Natural killer cell (primary cell): Measurements from ENCODE around the gene CLEC16A. TPM values are rescaled to one million over a fixed set of nuclear protein-coding genes. Genes with fewer than 3 reads are reported as not detected.

Source experiments
- ATAC-seq, 3 donors: fragments of 150-1000 bp in 2 of 3; fragments of 200-7000 bp in 1 of 3; cut with Tn5 transposase; 1 replicate in 1 of 3; 2 replicates in 2 of 3; pipeline ENCODE4 v1.10.0; 2021; ENCODE audit warnings: mild to moderate bottlenecking in 2 of 3, moderate library complexity in 2 of 3
- DNase-seq, 2 donors: peaks; one replicate each; pipeline versions ENCODE4 v3.0.0 to v3.0.0-alpha.2; 2013 to 2021; ENCODE audit warnings: mixed read lengths in 1 of 2
- H3K27ac ChIP-seq: one replicate; pipeline ENCODE4 v1.5.1; 2013; ENCODE audit warnings: mild to moderate bottlenecking, low read length
- H3K27me3 ChIP-seq: one replicate; pipeline ENCODE4 v1.6.1; 2013; ENCODE audit warnings: low read length; ENCODE audit not compliant: control insufficient read depth, insufficient read depth
- H3K36me3 ChIP-seq: one replicate; pipeline ENCODE4 v1.6.1; 2013; ENCODE audit warnings: low read length; ENCODE audit not compliant: control insufficient read depth, insufficient read depth
- H3K4me1 ChIP-seq: one replicate; pipeline ENCODE4 v1.6.1; 2013; ENCODE audit warnings: low read length; ENCODE audit not compliant: control insufficient read depth, insufficient read depth
- H3K4me3 ChIP-seq: one replicate; pipeline ENCODE4 v1.5.1; 2013; ENCODE audit warnings: low read length
- H3K9me3 ChIP-seq: one replicate; pipeline ENCODE4 v1.6.1; 2013; ENCODE audit warnings: low read length; ENCODE audit not compliant: control insufficient read depth, insufficient read depth
- H3K27ac Mint-ChIP-seq, 2 donors: one replicate each; pipeline ENCODE4 v1.8.0; 2022; ENCODE audit warnings: mild to moderate bottlenecking in 2 of 2, mixed read lengths in 2 of 2, moderate library complexity in 1 of 2
- H3K27me3 Mint-ChIP-seq, 2 donors: one replicate each; pipeline ENCODE4 v1.8.0; 2022; ENCODE audit warnings: low read depth in 2 of 2, mixed read lengths in 2 of 2
- H3K36me3 Mint-ChIP-seq: one replicate; pipeline ENCODE4 v1.8.0; 2022; ENCODE audit warnings: mixed read lengths
- H3K4me1 Mint-ChIP-seq, 2 donors: one replicate each; pipeline ENCODE4 v1.8.0; 2022; ENCODE audit warnings: mixed read lengths in 2 of 2
- H3K4me3 Mint-ChIP-seq: one replicate; pipeline ENCODE4 v1.8.0; 2022; ENCODE audit warnings: mild to moderate bottlenecking, moderate library complexity, mixed read lengths
- H3K9me3 Mint-ChIP-seq, 2 donors: one replicate each; pipeline ENCODE4 v1.8.0; 2022; ENCODE audit warnings: mixed read lengths in 2 of 2
- WGBS: methylation state at CpG from one replicate; pipeline ENCODE4 v1.1.7; 2013; ENCODE audit warnings: missing lambda C conversion rate; ENCODE audit not compliant: insufficient coverage; 5-methylcytosine and 5-hydroxymethylcytosine counted together
- intact Hi-C: fragments of 100-400 bp; cut with micrococcal nuclease; formaldehyde crosslinking; loops from one replicate; pipeline ENCODE4 v1.14.2; 2022
- total RNA-seq, 4 donors: library from RNA; stranded (reverse); fragments of 120-200 nt in 1 of 4; gene quantifications; one replicate each; pipeline versions ENCODE4 v1.2.3 to v1.2.4, GENCODE V29; 2013 to 2022
- TF ChIP-seq, protein P1 (sequence below): fragments of 200-600 bp; IDR thresholded peaks from one replicate; pipeline ENCODE4 v1.8.0; 2022; ENCODE audit warnings: antibody characterized with exemption

The CLEC16A gene
- total RNA-seq, 3 donors from 2014 or later (not counting 1 experiment from before 2014, with no cell fraction given): 35.9 to 50.5 (median 37.4) TPM

DNA sequence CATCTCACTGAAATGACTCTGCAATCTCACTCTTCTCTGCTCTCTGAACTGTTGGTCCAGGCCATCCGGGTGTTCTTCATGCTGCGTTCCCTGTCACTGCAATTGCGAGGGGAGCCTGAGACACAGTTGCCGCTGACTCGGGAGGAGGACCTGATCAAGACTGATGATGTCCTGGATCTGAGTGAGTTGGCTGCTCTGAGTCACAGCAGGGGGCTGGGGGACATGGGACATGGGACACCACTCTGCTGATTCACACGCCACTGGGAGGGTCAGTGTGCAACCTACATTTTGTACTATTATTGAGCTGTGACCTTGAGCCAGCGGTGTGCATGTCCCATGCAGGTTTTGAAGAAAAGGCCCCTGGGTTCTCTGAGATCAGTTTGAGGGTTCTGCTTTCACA, 116.5 kb downstream of the CLEC16A start:
- TF ChIP-seq, protein P1, sequence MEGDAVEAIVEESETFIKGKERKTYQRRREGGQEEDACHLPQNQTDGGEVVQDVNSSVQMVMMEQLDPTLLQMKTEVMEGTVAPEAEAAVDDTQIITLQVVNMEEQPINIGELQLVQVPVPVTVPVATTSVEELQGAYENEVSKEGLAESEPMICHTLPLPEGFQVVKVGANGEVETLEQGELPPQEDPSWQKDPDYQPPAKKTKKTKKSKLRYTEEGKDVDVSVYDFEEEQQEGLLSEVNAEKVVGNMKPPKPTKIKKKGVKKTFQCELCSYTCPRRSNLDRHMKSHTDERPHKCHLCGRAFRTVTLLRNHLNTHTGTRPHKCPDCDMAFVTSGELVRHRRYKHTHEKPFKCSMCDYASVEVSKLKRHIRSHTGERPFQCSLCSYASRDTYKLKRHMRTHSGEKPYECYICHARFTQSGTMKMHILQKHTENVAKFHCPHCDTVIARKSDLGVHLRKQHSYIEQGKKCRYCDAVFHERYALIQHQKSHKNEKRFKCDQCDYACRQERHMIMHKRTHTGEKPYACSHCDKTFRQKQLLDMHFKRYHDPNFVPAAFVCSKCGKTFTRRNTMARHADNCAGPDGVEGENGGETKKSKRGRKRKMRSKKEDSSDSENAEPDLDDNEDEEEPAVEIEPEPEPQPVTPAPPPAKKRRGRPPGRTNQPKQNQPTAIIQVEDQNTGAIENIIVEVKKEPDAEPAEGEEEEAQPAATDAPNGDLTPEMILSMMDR: no peak
- Histone ChIP-seq H3K9me3 (no peaks in the 10 kb centered on the region), H3K4me1 (peaks cover 4% of the 10 kb centered on the region), H3K27ac (no peak overlapping the region), H3K4me3 (no peak overlapping the region), H3K36me3 (peaks cover 21% of the 10 kb centered on the region), H3K27me3 (no peaks in the 10 kb centered on the region)
- H3K27ac Mint-ChIP-seq: no peak overlapping the region
- no peak for DNase-seq
- no peaks in the 10 kb centered on the region for H3K9me3 Mint-ChIP-seq
- H3K36me3 Mint-ChIP-seq: no peaks in the 10 kb centered on the region
- H3K4me3 Mint-ChIP-seq: no peak overlapping the region
- 96% methylated on average over 7 of the region's 7 CpGs for WGBS
- peaks cover 11 to 12% of the 10 kb centered on the region in 2 donors for H3K4me1 Mint-ChIP-seq
- intact Hi-C loops: no loop called here
- no peaks in the 10 kb centered on the region for H3K27me3 Mint-ChIP-seq
- ATAC-seq: no peak

DNA sequence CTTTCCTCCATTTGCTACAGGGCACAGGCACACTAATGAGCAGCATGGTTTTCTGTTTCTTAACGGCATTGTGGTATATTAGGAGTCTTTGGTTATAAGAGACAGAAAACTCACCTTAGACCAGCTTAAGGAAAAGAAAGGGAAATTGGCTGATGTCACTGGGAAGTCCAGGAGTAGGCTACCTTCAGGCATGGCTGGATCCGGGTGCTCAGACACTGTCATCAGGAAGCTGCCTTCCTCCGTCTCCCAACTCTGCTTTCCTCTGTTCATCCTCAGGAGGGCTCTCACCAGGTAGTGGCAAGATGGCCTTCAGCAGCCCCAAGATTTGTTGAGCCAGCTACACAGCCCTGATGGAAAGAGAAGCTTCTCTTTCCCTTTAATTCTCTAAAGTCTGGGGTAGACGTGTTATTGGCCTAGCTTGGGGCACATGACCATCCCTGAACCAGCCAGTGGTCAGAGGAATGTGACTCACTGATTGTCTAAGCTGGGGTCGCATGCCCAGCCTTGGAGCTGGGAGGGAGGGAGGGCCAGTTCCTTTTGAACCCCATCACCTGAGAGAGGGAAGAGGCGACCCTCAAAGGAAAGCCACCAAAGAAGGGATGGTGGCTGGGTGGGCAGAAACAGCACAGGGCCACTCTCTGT, 117.4 kb downstream of the CLEC16A start:
- peaks cover 2 to 3% of the 10 kb centered on the region in 2 donors for H3K4me1 Mint-ChIP-seq
- no peak for ATAC-seq
- WGBS: 96% methylated on average over 6 of the region's 6 CpGs
- Histone ChIP-seq H3K36me3 (peaks cover 21% of the 10 kb centered on the region), H3K4me3 (no peak overlapping the region), H3K27me3 (no peaks in the 10 kb centered on the region), H3K4me1 (no peaks in the 10 kb centered on the region), H3K27ac (no peak overlapping the region), H3K9me3 (no peaks in the 10 kb centered on the region)
- H3K27me3 Mint-ChIP-seq: no peaks in the 10 kb centered on the region
- no peaks in the 10 kb centered on the region for H3K9me3 Mint-ChIP-seq
- H3K36me3 Mint-ChIP-seq: no peaks in the 10 kb centered on the region
- H3K27ac Mint-ChIP-seq: no peak overlapping the region
- TF ChIP-seq, protein P1: no peak
- DNase-seq: no peak
- H3K4me3 Mint-ChIP-seq: no peak overlapping the region
- intact Hi-C loops: no loop called here

DNA sequence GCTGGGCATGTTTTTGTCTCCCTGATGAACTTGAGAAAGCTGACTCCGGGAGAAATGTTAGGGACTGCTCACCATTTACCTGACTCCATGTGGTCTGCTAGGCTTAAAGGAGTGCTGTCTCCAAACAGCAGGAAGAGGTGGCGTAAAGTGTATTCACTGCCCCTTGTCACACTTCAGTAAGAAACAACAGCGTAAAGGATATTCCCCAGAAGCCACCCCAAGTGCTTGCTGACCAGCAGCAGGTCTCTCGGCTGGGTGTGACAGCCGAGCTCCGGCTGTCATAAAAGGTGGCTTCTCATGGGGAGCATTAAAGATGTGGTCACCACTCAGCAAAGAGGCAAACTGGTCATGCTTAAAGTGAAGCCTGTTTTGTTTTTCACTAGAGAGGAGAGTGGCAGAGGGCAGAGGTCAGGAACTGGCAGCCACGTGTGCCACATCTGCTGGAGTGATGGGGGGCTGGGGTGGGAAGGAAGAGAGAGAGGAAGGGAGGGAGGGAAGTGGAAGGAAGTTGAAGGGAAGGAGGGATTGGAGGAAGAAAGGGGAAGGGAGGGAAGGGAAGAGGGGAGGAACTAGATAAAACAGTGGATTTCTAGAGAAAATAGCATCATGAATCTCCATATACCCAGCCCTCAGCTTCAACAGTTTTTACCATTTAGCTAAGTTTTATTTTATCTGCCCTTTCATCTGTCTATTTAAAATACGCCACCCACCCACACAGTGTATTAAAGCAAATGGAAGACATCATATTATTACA, 119.3 kb downstream of the CLEC16A start:
- no peak overlapping the region for H3K4me3 ChIP-seq
- H3K4me1 ChIP-seq: no peaks in the 10 kb centered on the region
- no peak for DNase-seq
- peaks cover 0 to 5% of the 10 kb centered on the region in 2 donors for H3K4me1 Mint-ChIP-seq
- H3K27me3 Mint-ChIP-seq: no peaks in the 10 kb centered on the region
- TF ChIP-seq, protein P1: no peak
- intact Hi-C loops: no loop called here
- no peak overlapping the region for H3K27ac Mint-ChIP-seq
- H3K9me3 ChIP-seq: no peaks in the 10 kb centered on the region
- no peaks in the 10 kb centered on the region for H3K36me3 Mint-ChIP-seq
- ATAC-seq: no peak
- no peak overlapping the region for H3K27ac ChIP-seq
- no peaks in the 10 kb centered on the region for H3K9me3 Mint-ChIP-seq
- H3K4me3 Mint-ChIP-seq: no peak overlapping the region
- 90% methylated on average over 8 of the region's 8 CpGs for WGBS
- peaks cover 16% of the 10 kb centered on the region for H3K36me3 ChIP-seq
- H3K27me3 ChIP-seq: no peaks in the 10 kb centered on the region
